GM23248 (cell line): ENCODE measurements around the gene CTCF. TPM values are rescaled to one million over a fixed set of nuclear protein-coding genes. Genes with fewer than 3 reads are reported as not detected.

Experiments
- DNase-seq: peaks from one replicate; pipeline ENCODE4 v3.0.0-alpha.2; 2015
- H2AFZ ChIP-seq: fragments of 200-600 bp; sonication (generic); 2 replicates; pipeline ENCODE4 v1.6.1; 2016; ENCODE audit warnings: antibody characterized with exemption
- H3F3A ChIP-seq: fragments of 200-600 bp; sonication (generic); 2 replicates; pipeline ENCODE4 v1.6.1; 2016; ENCODE audit warnings: mild to moderate bottlenecking, antibody characterized with exemption, mixed run types; ENCODE audit not compliant: insufficient read depth
- H3K27ac ChIP-seq: fragments of 200-600 bp; sonication (generic); 2 replicates; pipeline ENCODE4 v1.5.1; 2016; ENCODE audit warnings: mild to moderate bottlenecking
- H3K27me3 ChIP-seq: fragments of 200-600 bp; sonication (generic); replicated peaks from 2 replicates; pipeline ENCODE4 v1.6.1; 2016; ENCODE audit warnings: mild to moderate bottlenecking; ENCODE audit not compliant: insufficient read depth
- H3K36me3 ChIP-seq: fragments of 200-600 bp; sonication (generic); 2 replicates; pipeline ENCODE4 v1.6.1; 2016; ENCODE audit warnings: low read depth, mild to moderate bottlenecking
- H3K4me1 ChIP-seq: fragments of 200-600 bp; sonication (generic); 2 replicates; pipeline ENCODE4 v1.6.1; 2016; ENCODE audit warnings: mild to moderate bottlenecking; ENCODE audit not compliant: insufficient read depth
- H3K4me2 ChIP-seq: fragments of 200-600 bp; sonication (generic); one replicate; pipeline ENCODE4 v1.6.1; 2016; ENCODE audit warnings: mild to moderate bottlenecking; ENCODE audit not compliant: unreplicated experiment
- H3K4me3 ChIP-seq: fragments of 200-600 bp; sonication (generic); 2 replicates; pipeline ENCODE4 v1.5.1; 2016; ENCODE audit warnings: mild to moderate bottlenecking
- H3K79me2 ChIP-seq: fragments of 200-600 bp; sonication (generic); 2 replicates; pipeline ENCODE4 v1.6.1; 2016; ENCODE audit warnings: mild to moderate bottlenecking; ENCODE audit not compliant: insufficient read depth
- H3K9ac ChIP-seq: fragments of 200-600 bp; sonication (generic); 2 replicates; pipeline ENCODE4 v1.6.1; 2016; ENCODE audit warnings: mild to moderate bottlenecking
- H3K9me2 ChIP-seq: fragments of 200-600 bp; sonication (generic); 2 replicates; pipeline ENCODE4 v1.6.1; 2016; ENCODE audit warnings: mixed run types, mild to moderate bottlenecking, moderate library complexity; ENCODE audit not compliant: insufficient read depth
- H3K9me3 ChIP-seq: fragments of 200-600 bp; sonication (generic); one replicate; pipeline ENCODE4 v1.6.1; 2017; ENCODE audit warnings: low read depth
- H4K20me1 ChIP-seq: fragments of 200-600 bp; sonication (generic); 2 replicates; pipeline ENCODE4 v1.6.0; 2016; ENCODE audit not compliant: insufficient read depth
- EZH2 ChIP-seq: fragments of 200-600 bp; sonication (generic); IDR thresholded peaks from 2 replicates; pipeline ENCODE4 v1.6.1; 2018; ENCODE audit warnings: antibody characterized with exemption, mild to moderate bottlenecking; ENCODE audit not compliant: insufficient read depth, poor library complexity, severe bottlenecking
- EZH2phosphoT487 ChIP-seq: fragments of 200-600 bp; sonication (generic); IDR thresholded peaks from 2 replicates; pipeline ENCODE4 v1.6.1; 2018; ENCODE audit warnings: antibody characterized with exemption, moderate library complexity, mild to moderate bottlenecking, low read depth; ENCODE audit not compliant: insufficient read depth
- WGBS, 2 experiments: methylation state at CpG; one replicate each; pipeline ENCODE4 v1.1.6; 2015 to 2017; ENCODE audit warnings: low lambda C conversion rate in 2 of 2, low coverage in 1 of 2; ENCODE audit errors: missing lambda C conversion rate in 2 of 2; 5-methylcytosine and 5-hydroxymethylcytosine counted together
- in situ Hi-C: fragments of 300-500 bp; cut with MboI; formaldehyde crosslinking; loops from 2 replicates; pipeline ENCODE4 v1.15.0; 2020
- polyA plus RNA-seq: library from polyadenylated mRNA; unstranded; fragments of >200 nt; fragmentation: Nextera tagmentation; extraction: Ambion mirVana; gene quantifications from 2 replicates; pipeline ENCODE4 v1.2.1, GENCODE V29; 2016
- total RNA-seq: library from RNA; depleted of rRNA; stranded (reverse); fragments of >200 nt; shearing (Covaris generic); gene quantifications from 2 replicates; pipeline ENCODE4 v1.2.3, GENCODE V29; 2014

The CTCF gene
- total and polyA plus RNA-seq, 2 experiments from 2014 or later = 19.6 to 21.9 TPM

DNA sequence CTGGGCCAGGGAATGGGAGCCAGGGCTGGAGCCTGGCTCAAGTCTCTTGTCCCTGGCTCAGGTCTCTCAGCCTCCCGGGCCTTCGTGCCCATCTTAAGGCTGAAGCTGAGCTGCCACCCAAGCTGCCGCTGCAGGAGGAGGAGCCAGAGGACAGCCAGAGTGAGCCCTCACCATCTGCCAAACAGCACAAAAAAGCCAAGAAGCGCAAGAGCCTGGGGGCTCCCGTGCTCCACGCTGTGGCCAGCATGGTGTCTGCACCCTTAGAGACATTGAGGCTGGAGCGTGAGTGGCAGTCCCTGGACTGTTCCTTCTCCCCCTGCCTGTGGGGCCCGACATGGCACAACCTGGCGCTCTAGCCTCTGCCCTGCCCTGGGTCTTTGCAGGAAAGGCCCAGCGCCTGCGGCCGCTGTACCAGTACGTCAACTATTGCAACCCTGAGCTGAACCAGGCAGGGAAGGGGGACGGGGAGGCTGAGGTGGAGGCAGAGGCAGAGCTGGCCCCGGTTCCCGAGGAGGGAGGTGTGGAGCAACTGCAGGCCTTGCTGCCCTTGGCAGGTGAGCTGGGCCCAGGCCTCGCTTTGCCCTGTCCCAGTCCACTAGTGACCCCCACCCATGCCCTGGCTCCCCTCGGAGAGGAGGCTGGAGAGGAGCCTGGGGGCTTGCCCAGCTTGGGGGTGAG lies 105.6 kb downstream of the CTCF start:
- Histone ChIP-seq H3K27ac (peak overlapping the region; percentile 49), H3F3A (no peaks in the 10 kb centered on the region), H3K9ac (peak overlapping the region; percentile 79), H4K20me1 (no peaks in the 10 kb centered on the region), H3K4me2 (peak overlapping the region; percentile 82), H3K9me3 (no peaks in the 10 kb centered on the region), H3K4me3 (peak overlapping the region; percentile 82; the same call in 1 of the 2 replicates), H2AFZ (peak overlapping the region; percentile 93), H3K36me3 (no peaks in the 10 kb centered on the region), H3K4me1 (peaks cover 10% of the 10 kb centered on the region), H3K79me2 (peaks cover 11% of the 10 kb centered on the region), H3K27me3 (no peaks in the 10 kb centered on the region), H3K9me2 (no peaks in the 10 kb centered on the region)
- 14% methylated on average over 15 to 18 of the region's 18 CpGs for WGBS, 2 experiments
- in situ Hi-C loops = no loop called here
- DNase-seq = peak; percentile 97
- TF ChIP-seq EZH2 = no peak
- TF ChIP-seq EZH2phosphoT487 = no peak

DNA sequence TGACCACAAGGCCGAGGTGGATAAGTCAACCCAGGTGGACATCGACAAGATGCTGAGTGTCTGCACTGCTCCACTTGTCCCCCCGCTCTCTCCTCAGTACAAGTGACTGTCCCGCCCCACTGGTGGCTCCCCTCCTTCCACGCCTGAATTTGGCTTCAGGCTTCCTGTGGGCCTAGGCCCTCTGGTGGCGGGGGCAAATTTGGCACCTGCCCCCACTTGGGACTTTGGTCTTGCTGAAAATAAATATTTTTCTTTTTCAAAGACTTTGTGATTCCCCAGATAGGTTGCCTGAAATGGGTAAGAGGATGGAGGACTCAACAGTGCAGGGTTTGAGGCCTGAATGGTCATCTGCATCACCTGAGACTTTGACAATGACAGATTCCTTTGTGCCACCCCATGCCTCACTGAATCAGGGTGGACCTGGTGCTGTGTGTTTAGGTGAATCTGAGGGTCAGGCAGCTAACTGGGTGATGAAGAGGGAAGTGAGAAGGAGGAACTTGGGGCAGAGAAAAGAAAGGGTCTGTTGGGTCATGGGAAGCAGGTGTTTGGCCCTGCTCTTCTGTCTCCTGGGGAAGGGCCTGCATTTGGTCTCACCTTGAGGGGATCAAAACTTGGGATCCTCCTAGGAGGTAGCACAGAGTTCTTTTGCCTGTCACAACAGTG lies 106.3 kb downstream of the CTCF start:
- H3K27ac ChIP-seq = no peak overlapping the region
- no peak overlapping the region for H2AFZ ChIP-seq
- no peaks in the 10 kb centered on the region for H3K36me3 ChIP-seq
- no peak overlapping the region for H3K4me3 ChIP-seq
- WGBS, 2 experiments = 94 to 97% methylated on average over 6 of the region's 6 CpGs
- no peaks in the 10 kb centered on the region for H3K27me3 ChIP-seq
- no peak overlapping the region for H3K4me2 ChIP-seq
- DNase-seq = peak; percentile 20
- TF ChIP-seq EZH2 (no peak), EZH2phosphoT487 (no peak)
- peaks cover 11% of the 10 kb centered on the region for H3K79me2 ChIP-seq
- H3K9me3 ChIP-seq = no peaks in the 10 kb centered on the region
- no peaks in the 10 kb centered on the region for H4K20me1 ChIP-seq
- no peaks in the 10 kb centered on the region for H3F3A ChIP-seq
- H3K4me1 ChIP-seq = peaks cover 10% of the 10 kb centered on the region
- in situ Hi-C loops = no loop called here
- no peaks in the 10 kb centered on the region for H3K9me2 ChIP-seq
- H3K9ac ChIP-seq = no peak overlapping the region

DNA sequence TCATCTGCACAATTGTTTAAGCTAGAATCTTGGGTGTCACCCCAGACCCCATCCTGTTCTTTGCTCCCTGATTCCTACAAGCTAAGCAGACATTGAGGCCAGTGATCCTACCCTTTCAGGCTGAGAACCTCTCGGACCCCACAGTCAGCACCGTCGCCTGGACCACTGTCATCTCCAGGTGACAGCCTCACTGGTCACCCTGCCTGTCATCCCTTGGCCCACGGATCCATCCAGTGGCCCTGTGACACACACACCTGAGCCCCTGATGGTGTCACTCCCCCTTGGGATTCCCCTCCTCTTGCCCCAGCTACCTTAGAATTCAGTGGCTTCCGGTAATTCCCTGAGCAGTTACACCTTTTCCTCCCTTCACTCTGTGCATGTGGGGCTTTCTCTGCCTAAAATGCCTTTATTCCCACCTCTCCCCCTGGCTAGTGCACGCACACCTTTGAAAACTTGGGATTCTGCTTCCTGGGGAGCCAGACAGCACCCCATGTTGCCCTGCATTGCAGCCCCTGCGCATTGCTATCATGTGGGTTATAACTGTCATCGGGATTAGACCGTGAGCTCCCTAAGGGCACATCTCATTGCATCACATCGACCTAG lies 107.3 kb downstream of the CTCF start:
- no peaks in the 10 kb centered on the region for H4K20me1 ChIP-seq
- 90 to 91% methylated on average over 10 of the region's 10 CpGs for WGBS, 2 experiments
- no peak overlapping the region for H2AFZ ChIP-seq
- H3K79me2 ChIP-seq = peaks cover 11% of the 10 kb centered on the region
- TF ChIP-seq EZH2phosphoT487 (no peak), EZH2 (no peak)
- H3K27me3 ChIP-seq = no peaks in the 10 kb centered on the region
- H3K9me2 ChIP-seq = no peaks in the 10 kb centered on the region
- H3K27ac ChIP-seq = no peak overlapping the region
- no peaks in the 10 kb centered on the region for H3K36me3 ChIP-seq
- no peak for DNase-seq
- no peak overlapping the region for H3K4me2 ChIP-seq
- in situ Hi-C loops = loop anchor here (10.0 kb wide), 1 partner anchor 135 kb away; the partner anchor contains the start of genes RANBP10 and TSNAXIP1
- peaks cover 10% of the 10 kb centered on the region for H3K4me1 ChIP-seq
- no peaks in the 10 kb centered on the region for H3F3A ChIP-seq
- H3K4me3 ChIP-seq = no peak overlapping the region
- H3K9me3 ChIP-seq = no peaks in the 10 kb centered on the region
- no peak overlapping the region for H3K9ac ChIP-seq

DNA sequence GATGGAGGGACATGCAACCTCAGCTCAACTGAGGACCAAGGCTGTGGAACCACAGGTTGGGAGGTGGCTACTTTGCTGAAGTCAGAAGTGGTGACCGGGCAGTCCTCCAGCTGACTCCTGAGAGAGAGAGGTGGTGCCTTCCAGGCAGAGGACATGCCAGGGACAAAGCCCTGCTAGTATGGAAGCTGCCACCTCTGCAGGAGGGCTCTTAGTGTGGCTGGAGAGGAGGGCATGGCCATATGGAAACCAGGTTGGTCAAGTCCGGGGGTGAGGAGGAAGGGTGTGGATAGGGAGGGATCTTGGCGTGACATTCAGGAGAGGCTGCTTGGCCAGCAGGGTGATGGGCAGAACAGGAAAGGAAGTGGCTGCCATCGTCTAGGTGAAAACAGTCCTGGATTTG lies 110.0 kb downstream of the CTCF start:
- no peak overlapping the region for H2AFZ ChIP-seq
- H3K79me2 ChIP-seq = no peaks in the 10 kb centered on the region
- no peak for DNase-seq
- no peaks in the 10 kb centered on the region for H3K36me3 ChIP-seq
- H3F3A ChIP-seq = no peaks in the 10 kb centered on the region
- no peak overlapping the region for H3K9ac ChIP-seq
- H3K4me1 ChIP-seq = peaks cover 4% of the 10 kb centered on the region; the same call in 1 of the 2 replicates
- no peaks in the 10 kb centered on the region for H3K9me3 ChIP-seq
- TF ChIP-seq EZH2 (no peak), EZH2phosphoT487 (no peak)
- no peak overlapping the region for H3K27ac ChIP-seq
- no peaks in the 10 kb centered on the region for H4K20me1 ChIP-seq
- in situ Hi-C loops = loop anchor here (10.0 kb wide), 1 partner anchor 132 kb away; the partner anchor contains the start of genes RANBP10 and TSNAXIP1
- H3K27me3 ChIP-seq = no peaks in the 10 kb centered on the region
- H3K4me3 ChIP-seq = no peak overlapping the region
- H3K4me2 ChIP-seq = no peak overlapping the region
- WGBS, 2 experiments = 16 to 33% methylated on average over 3 to 4 of the region's 4 CpGs
- no peaks in the 10 kb centered on the region for H3K9me2 ChIP-seq
